Measurements from ENCODE around the gene SMIM14.

- no peak for TF ChIP-seq CTCF (conservative IDR thresholded peaks at IDR 0.05 in 1 of 2, IDR thresholded peaks at IDR 0.05 in 1 of 2; ENCODE audit: low read depth in 1 of 2, low read length in 2 of 2)
- TF ChIP-seq EZH2 (IDR thresholded peaks at IDR 0.05; ENCODE audit: low read length, missing control alignments), result no peak
Measured at GRCh38 chr4:39571504-39571903, 67.2 kb downstream of the SMIM14 start.
